Measurements from ENCODE around the gene ODC1. TPM values are rescaled to one million over a fixed set of nuclear protein-coding genes. Genes with fewer than 3 reads are reported as not detected.
A peak's percentile ranks its signal among the peaks of the same experiment; 100 is the strongest.
"Not testable (repeated sequence)": the region's sequence is repeated elsewhere in the genome, so short reads cannot be mapped to it uniquely, and the experiment has no call there.

The ODC1 gene
- polyA plus RNA-seq (ENCODE audit: insufficient read length), result 84.3 TPM

DNA sequence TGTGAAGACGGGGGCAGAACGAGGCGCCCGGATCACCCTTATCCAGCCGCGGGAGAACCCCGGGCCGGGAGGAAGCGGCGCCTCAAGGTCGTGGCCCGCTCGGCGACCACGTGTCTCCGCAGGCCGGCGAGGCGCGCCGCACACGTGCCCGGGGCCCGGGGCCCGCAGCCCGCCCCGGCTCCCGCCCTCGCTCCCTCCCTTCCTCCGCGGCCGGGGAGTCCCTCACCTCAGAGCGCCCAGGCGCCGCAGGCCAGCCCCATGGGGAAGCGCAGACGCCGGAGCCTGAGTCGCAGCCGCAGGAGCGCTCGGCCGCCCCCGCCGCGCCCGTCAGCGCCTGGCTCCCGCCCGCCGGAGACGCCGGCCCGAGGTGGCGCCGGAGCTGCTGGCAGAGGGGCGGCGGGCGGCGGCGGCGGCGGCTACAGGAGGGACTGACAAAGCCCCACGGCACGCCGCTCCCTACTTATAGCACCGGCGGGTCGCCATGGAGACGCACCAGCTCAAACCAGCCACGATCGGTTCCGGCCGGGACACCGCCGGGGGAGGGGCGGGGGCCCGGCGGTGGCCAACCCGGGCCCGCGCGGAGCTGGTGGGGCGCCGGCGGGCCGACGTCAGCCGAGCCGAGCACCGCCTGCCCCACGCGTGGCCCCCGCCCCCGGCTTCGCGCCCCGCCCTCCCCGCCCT, at the start of gene ODC1:
Gene ODC1 (minus strand): TSS at position 433 of the 681 bp plus-strand sequence. CDS start 3,295 bp downstream, outside the sequence.
- DNase-seq (ENCODE audit: low read depth), result peak; percentile 65

DNA sequence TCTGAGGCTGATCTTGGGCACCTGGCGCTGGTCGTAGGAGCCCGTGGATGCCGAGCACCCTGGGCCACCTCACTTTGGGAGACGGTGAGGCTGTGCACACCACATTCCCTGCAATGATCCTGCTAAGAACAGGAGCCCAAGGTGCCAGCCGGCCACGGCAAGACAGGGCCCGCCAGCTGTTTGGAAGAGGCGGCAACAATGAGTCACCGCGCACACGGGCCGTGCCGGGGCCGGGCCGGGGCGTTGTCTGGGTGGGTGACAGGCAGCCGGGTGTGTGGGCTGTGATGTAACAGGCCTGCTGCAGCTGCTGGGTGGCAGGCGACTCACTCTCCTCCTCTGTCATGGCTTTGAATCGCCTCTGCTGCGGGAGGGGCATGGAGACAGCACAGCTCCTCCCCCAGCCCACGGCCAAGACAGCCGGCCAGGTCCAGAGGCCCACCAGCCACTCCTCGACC, 49.7 kb upstream of the ODC1 start:
- peak; percentile 14 for DNase-seq (ENCODE audit: low read depth)

DNA sequence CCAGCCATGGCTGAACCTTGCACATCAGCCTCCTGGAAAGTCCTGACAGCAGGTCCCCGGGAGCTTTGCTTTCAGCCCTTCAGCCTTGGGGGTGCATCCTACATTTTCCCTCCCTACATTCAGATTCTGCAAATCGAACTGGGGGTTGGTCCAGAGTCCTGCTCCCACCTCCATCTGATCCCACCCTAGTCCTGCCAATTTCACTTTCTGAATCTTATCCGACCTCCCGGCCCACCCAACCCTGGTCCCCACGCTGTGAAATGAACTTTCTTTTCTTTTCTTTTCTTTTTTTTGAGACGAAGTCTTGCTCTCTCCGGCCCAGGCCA, 47.8 kb upstream of the ODC1 start:
- no peak for DNase-seq (ENCODE audit: low read depth)

DNA sequence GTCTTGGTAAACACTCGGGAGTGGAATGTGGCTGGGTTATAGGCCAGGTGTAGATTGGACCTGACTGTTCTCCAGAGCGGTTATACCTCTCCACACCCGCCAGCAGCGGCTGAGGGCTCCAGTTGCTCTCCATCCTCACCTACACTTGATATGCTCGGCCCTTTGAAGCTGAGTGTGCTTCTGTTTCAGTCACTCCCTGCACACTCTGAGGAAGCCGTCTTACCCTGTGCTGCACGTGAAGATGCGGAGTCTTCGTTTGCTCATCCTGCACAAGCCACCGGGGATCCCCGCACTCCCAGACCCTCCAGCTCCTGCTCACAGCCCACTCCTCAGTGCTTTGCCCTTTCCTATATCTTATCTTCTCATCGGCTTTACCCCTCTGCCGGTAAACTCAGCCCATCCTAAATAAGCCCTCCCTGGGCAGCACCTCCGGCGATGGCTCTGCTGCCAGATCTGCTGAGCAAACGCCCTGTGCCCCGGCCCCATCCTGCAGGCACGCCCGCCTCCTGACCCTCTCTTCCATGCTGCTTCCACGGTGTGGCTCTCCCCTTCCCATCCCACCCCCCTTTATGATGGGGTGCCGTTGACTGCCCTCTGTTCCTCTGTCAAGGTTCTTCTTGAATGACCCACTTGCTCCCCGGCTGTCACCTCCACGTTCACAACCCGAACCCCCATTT, 47.3 kb upstream of the ODC1 start:
- DNase-seq (ENCODE audit: low read depth), result no peak

DNA sequence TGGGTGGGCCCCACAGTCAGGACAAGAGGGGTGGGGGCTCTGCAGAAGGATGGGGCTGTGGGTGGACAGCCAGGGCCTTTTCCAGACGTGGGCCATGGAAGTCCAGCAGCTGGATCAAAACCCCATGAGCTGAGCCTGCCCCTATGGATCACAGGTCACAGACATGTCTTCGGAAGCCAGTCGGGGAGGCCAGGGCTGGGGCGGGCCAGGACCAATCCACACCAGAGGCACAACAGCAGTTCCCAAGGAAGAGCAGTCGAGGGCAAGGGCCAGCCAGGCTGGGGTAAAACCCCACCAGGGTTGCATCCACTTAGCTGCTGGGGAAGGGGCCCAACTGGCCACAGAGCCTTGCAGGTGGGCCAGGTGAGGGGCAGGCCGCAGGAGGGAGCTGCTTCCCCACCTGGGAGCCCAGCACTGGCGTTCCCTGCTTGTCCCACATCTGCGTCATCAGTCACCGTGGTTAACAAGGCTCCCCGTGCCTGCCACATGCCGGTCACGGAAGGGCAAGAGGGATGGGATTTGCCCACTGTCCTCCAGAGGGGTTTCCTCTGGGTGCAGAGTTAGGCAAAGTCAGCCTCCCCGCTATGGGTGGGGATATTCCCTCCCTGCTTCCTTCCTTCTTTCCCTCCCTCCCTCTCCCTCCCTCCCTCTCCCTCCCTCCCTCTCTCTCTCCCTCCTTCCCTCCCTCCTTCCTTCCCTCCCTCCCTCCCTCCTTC, 46.4 kb upstream of the ODC1 start:
- DNase-seq (ENCODE audit: low read depth), result no peak

DNA sequence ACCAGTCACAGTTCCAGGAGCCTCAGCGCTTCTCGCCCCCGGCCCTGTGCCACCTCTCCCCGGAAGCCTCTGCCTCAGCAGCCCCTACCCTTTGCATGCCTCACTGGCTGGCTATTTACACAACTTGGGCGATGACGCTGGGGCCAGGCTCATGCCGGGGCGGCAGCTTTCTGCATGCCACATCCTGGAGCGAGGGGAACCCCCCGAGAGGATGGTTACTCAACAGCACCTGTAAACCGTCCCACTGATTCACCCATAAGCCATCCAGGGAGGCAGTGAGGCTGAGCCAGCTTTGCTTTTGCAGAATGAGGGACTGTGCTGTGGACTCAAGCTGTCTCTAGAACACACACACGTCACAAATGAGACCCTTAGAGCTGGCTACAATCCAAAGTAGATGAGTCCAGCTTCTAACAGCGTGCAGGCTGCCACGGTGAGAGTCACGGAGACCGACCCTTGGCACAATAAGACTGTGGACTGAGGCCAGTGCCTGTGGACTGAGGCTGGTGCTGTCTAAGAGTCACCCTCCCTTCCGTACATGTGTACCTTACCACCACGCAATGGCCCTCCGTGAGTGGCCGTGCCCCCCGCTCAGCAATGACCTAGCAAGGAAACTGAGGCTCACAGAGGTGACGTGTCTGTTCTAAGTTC, 45.6 kb upstream of the ODC1 start:
- DNase-seq (ENCODE audit: low read depth), result no peak

DNA sequence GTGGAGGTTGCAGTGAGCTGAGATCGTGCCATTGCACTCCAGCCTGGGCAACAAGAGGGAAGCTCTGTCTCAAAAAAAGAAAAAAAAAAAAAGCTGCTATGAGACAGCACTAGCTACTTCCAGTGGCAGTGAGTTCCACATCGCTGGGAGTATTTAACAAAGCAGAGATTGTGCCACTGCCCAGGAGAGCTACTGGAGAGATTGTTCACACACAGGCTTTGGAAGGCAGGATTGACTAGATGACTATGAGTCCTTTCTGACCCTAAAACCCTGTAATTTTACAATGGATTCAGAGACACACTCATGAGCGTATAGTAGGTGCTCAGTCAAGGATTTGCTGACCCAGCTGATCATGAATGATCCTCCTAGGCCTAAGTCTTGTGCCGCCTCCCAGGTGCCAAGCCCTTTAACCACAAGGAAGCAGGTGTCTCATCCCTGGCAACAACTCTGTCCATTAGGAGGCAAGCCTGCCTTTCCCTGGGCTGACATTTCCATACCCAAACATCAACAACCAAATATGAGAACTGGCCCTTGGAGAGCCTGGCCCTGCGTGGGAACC, 45.0 kb upstream of the ODC1 start:
- DNase-seq (ENCODE audit: low read depth), result no peak

DNA sequence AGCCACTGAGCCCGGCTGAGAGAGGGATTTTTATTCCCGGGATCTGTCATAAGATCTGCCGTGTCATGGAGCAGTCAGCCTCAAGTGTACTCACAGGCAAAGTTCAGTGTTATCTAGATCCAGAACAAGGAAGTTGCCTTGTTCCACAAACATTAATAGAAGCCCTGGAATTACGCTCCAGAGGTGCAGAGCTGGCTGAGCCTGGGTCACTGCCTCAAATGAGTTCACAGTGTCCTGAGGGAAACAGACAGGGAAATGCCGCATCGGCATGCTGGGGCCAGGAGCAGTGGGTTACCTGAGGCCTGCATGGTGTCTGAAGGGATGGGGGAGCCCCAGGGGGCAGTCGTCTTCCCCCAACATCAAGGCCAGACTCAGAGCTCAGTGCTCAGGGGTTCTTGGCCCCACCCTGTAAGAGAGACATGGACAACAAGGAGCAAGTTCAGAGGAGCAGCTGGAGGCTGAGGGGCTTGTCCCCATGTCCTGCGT, 42.7 kb upstream of the ODC1 start:
- no peak for DNase-seq (ENCODE audit: low read depth)

DNA sequence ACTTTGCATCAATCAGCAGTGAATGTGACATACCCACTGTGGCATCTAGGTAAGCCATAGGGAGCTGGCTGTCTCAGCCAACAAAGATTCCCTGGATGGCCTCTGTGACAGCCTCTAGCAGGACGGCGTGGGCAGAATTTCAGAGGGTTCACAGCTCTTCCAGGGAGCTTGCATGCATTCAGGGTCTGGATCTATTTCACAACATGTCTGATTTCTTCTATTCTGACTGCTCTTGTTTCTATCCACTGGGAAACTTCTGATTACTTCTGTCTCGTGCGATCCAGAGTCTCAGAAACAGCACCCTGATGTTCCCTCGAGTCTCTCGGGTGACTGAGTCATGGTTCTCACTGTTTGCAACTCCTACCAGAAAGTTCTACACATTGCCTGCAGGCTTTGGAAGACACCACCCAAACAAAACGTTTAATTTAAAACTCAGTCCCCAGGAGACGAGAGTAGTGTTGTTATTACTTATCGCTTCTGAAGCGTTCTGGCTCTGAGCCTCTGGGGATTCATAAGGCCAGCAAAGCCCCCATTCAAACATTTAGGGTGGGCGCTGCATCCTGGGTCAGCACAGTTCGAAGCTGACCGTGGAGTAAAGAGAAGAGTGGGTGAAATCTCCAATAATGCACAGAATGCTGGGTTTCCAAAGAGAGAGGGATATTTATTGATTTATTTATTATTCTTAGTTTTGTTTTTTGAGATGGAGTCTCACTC, 41.9 kb upstream of the ODC1 start:
- DNase-seq (ENCODE audit: low read depth), result no peak

DNA sequence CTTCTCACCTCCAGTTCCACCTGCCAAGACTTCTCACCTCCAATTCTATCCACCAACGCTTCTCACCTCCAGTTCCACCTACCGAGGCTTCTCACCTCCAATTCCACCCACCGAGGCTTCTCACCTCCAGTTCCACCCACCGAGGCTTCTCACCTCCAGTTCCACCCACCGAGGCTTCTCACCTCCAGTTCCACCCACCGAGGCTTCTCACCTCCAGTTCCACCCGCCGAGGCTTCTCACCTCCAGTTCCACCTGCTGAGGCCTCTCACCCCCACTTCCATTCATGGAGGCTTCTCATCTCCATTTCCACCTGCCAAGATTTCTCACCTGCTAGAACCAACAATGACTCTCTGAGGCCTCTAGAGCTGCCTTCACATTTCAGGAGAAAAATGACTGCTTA, 40.0 kb upstream of the ODC1 start:
- not testable (repeated sequence) for DNase-seq (ENCODE audit: low read depth)

DNA sequence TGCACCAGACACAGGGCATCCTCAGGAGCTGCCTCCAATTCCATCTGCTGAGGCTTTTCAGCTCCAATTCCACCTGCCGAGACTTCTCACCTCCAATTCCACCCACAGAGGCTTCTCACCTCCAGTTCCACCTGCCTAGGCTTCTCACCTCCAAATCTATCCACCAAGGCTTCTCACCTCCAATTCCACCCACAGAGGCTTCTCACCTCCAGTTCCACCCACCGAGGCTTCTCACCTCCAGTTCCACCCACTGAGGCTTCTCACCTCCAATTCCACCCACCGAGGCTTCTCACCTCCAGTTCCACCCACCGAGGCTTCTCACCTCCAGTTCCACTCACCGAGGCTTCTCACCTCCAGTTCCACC, 39.6 kb upstream of the ODC1 start:
- DNase-seq (ENCODE audit: low read depth), result not testable (repeated sequence)

DNA sequence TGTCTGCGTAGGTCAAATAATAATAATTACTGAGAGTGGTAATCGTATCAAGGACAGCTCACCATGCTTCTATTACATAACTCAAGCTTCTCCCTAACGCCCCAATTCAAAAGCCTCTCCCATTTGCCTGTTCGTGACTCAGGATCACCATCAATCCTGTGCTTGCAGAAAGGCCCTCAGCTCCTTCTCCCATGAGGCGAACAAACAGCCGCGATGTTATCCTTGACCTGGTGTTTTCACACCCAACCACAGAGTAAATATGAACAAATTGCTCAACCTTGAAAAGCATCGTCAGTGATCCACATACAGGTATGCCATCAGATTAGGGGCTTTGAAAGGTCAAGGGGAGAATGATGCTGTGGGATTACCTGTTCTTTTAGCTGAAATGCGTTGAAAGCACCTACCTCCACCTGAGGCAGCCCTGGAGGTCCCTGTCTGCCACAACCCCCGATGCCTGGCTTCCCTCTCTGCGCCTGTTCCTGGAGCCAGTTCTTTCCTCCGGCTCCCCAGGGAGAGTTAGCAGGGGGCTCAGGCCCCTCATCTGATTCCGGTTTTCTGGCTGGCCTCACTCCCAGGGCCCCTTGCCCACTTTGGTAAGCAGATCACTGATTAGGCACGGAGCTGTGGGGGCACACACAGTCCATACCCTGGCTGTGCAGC, 39.1 kb upstream of the ODC1 start:
- no peak for DNase-seq (ENCODE audit: low read depth)

DNA sequence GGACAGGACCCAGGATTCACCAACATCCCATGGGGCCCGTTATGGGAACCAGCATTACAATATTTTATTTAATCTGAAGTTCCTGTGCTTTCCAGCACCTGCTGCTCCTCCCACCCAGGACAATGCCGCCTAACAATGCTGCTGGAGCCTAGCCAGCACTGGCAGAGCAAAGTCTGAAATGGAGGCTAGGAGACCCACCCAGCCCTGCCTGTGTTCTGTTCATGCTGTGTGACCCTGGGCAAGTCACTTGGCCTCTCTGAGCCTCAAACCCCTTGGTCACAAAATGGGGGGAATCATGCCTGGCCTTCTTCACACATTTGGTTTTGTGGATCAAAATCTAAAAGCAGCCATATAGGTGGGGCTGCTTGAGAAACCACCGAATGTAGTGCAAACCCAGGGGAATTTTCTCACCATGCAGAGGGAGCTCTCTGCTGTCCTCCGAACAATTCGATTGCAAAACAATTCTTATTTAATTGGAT, 38.5 kb upstream of the ODC1 start:
- no peak for DNase-seq (ENCODE audit: low read depth)

DNA sequence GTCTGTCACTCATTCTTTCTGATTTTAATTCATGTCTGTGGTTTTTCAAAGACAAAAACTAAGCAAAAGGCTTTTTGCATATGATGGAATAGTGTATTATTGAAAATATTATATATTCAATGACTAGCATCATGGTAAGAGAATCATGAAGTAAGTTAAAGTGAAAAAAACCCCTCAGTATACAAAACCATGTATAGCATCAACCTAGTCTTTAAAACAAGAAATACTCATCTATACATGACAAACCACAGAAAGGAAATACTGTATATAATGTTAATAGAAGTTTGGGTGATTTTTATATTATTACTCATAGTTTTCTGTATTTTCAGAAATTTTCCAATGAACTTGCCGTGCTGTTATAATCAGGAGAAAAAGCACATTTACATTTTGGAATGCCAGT, 38.0 kb upstream of the ODC1 start:
- DNase-seq (ENCODE audit: low read depth), result no peak

DNA sequence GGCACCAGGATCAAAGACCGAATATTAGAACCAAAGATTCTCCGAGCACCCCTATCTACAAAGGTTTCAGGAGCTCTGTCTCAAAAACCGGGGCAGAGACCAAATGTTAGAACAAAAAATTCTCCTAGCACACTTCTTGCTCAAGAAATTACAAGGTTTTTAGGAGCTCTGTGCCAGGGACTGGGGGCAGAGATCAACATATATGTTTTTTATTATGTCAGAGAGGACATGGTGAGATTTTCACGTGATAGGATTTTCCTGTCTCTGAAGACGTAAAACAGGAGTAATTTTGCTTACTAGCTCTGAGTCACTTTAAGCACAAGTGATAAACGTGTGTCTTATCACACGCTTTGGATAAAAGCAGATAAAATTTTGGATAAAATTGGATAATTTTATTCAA, 34.8 kb upstream of the ODC1 start:
- DNase-seq (ENCODE audit: low read depth), result no peak

DNA sequence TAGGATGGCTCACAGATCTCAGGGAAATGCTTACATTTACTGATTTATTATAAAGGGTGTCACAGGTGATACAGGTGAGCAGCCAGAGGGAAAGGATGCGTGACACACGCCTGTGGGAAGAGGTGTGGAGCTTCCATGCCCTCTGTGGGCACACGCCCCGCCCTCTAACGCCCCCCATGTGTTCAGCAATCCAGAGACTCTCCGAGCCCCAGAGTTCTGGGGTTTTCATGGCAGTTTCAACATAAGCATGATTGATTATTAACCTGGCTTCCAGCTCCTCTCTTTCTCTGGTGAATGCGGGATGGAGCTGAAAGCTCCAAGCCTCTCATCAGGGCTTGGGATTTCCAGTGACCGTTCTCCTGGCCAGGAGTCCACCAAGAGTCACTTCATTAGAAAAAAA, 34.3 kb upstream of the ODC1 start:
- DNase-seq (ENCODE audit: low read depth), result no peak

DNA sequence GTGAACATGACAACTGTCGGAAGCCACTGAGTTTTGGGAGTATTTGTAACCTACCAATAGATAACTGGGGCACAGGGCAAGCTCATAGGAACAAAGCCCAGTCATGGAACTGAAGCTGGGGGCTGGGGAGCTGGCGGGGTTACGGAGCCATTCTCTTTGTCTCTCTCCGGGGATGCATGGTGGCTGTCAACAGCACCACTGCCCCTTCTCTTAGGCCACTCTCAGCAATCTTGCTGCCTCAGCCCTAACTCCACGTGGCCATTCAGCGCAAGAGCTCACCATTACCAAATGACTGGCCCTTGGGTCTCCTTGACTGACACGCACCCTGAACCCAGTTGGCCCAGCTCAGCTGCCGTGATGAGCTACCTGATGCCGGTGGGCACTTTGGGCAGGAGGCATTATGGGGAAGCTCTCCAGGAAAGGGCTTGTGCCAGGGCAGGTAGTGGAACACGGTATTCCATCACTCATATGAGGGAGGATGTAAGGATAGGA, 33.6 kb upstream of the ODC1 start:
- no peak for DNase-seq (ENCODE audit: low read depth)

DNA sequence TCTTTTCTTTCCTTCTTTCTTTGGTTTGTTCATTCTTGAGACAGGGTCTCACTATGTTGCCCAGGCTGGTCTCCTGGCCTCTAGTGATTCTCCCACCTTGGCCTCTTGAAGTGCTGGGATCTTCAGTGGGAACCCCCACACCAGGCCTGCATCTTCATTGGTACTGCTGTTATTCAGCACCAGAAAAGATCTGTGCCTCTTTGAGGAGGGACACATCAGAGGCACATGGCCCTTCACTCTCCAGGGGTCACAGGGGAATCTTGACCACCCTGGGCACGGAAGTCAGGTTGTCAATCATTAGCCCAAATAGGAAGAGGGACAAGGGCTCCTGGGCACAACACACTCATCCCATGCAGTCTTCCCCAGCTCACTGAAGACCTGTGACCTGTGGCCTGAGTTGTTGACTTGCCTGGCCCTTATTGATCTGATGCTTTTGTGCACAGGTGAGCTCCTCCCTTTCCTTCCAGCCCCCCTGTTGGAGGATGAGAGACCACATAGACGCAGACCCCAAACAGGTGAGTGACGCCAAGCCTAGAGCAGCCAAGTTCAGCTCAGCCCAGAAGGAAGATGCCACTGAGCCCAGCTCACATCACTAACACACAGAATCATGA, 33.0 kb upstream of the ODC1 start:
- no peak for DNase-seq (ENCODE audit: low read depth)

DNA sequence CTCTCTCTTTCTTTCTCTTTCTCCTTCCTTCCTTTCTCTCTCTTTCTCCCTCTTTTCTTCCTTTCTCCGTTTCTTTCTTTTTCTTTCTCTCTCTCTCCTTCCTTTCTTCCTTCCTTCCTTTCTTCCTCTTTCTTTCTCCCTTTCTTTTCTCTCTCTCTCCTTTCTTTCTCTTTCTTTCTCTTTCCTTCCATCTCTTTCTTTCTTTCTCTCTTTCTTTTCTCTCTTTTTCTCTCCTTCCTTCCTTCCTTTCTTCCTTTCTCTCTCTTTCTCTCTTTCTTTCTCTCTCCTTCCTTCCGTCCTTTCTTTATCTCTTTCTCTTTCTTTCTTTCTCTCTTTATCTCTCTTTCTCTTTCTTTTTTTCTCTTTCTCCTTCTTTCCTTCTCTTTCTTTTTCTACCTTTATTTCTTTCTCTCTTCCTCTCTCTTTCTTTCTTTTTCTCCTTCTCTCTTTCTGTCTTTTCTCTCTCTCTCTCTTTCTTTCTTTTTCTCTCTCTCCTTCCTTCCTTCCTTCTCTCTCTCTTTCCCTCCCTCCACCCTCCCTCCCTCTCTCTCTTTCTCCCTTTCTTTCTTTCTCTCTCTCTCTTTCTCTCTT, 32.3 kb upstream of the ODC1 start:
- DNase-seq (ENCODE audit: low read depth), result no peak

DNA sequence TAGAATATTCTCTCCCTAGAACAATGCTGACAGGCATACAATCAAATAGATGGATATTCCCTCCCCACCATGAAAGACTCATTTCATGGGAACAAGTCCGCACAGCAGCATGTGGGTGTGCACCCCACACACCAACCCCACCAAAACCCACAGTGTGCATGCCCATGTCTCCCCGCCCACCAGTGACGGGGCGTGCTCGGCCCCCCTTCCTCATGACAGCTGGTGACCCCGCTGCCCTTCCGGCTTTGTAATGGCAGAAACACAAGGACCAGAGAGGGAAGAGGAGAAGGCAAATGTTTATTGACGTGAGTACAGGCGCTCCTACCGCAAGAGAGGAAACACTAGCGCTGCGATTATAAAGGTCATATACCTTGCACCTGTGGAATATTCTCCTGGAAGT, 30.8 kb upstream of the ODC1 start:
- DNase-seq (ENCODE audit: low read depth), result no peak

All from forelimb muscle (tissue), 1 donor.